H1 (cell line): Measurements from ENCODE around the gene SLC1A7. TPM values are rescaled to one million over a fixed set of nuclear protein-coding genes. Genes with fewer than 3 reads are reported as not detected.

Experiments used
- CHD1 ChIP-seq: IDR thresholded peaks from 2 replicates; pipeline ENCODE4 v1.6.1; 2012; ENCODE audit warnings: low read depth, low read length, improper control_type of control experiment
- HDAC6 ChIP-seq: IDR thresholded peaks from one replicate; pipeline ENCODE4 v1.7.1; 2012; ENCODE audit warnings: low read depth, mild to moderate bottlenecking, inconsistent platforms, low read length, moderate library complexity
- KDM4A ChIP-seq: IDR thresholded peaks from one replicate; pipeline ENCODE4 v1.7.1; 2012; ENCODE audit warnings: low read depth, mild to moderate bottlenecking, moderate library complexity, low read length, inconsistent platforms; ENCODE audit not compliant: severe bottlenecking
- NANOG ChIP-seq: IDR thresholded peaks from 2 replicates; pipeline ENCODE4 v1.6.1; 2011; ENCODE audit warnings: low read length, low read depth, mild to moderate bottlenecking, inconsistent platforms; ENCODE audit not compliant: insufficient read depth, poor library complexity, severe bottlenecking
- SAP30 ChIP-seq: fragments of 300-600 bp; sonication (generic); IDR thresholded peaks from 2 replicates; pipeline ENCODE4 v1.7.1; 2012; ENCODE audit warnings: low read length, moderate library complexity, mild to moderate bottlenecking, inconsistent platforms; ENCODE audit not compliant: insufficient read depth, insufficient replicate concordance
- SP1 ChIP-seq: IDR thresholded peaks from 2 replicates; pipeline ENCODE4 v1.6.1; 2011; ENCODE audit warnings: low read depth, low read length
- SRF ChIP-seq: IDR thresholded peaks from 2 replicates; pipeline ENCODE4 v1.6.1; 2011; ENCODE audit warnings: mild to moderate bottlenecking, low read depth, low read length, moderate library complexity
- SUZ12 ChIP-seq: fragments of 200-600 bp; sonication (generic); IDR thresholded peaks from 2 replicates; pipeline ENCODE4 v1.6.1; 2012; ENCODE audit warnings: mild to moderate bottlenecking, inconsistent platforms, low read length, moderate library complexity, mixed read lengths
- TAF1 ChIP-seq: IDR thresholded peaks from 2 replicates; pipeline ENCODE4 v1.6.1; 2011; ENCODE audit warnings: mild to moderate bottlenecking, low read depth, low read length
- polyA plus RNA-seq, 7 experiments: library from polyadenylated mRNA; depleted of rRNA in 3 of 7; stranded (reverse) in 5 of 7; unstranded in 2 of 7; fragments of >200 nt in 5 of 7; fragments of 200-250 nt in 2 of 7; gene quantifications; 1 replicate in 5 of 7; 2 replicates in 1 of 7; 4 replicates in 1 of 7; pipeline versions ENCODE4 v1.2.1 to v1.2.3, GENCODE V29; 2011 to 2013; ENCODE audit warnings: missing spikeins in 2 of 7, mixed read lengths in 2 of 7
- total RNA-seq: library from RNA; stranded (reverse); fragmentation: NEBNext Ultra II Directional; extraction: Animal tissue kit (Norgen Biotek cat#: 25700); gene quantifications from 2 replicates; pipeline ENCODE4 v1.2.1, GENCODE V29; 2021
- TF ChIP-seq, protein P1 (sequence below): fragments of 300-600 bp; sonication (generic); IDR thresholded peaks from 2 replicates; pipeline ENCODE4 v1.7.1; 2012; ENCODE audit warnings: low read length, moderate library complexity, mild to moderate bottlenecking, inconsistent platforms; ENCODE audit not compliant: insufficient replicate concordance

SLC1A7 gene
- total and polyA plus RNA-seq, 2 of the 8 experiments (the other 6 are each of a cell fraction or from before 2014, with no cell fraction given), result not detected

DNA sequence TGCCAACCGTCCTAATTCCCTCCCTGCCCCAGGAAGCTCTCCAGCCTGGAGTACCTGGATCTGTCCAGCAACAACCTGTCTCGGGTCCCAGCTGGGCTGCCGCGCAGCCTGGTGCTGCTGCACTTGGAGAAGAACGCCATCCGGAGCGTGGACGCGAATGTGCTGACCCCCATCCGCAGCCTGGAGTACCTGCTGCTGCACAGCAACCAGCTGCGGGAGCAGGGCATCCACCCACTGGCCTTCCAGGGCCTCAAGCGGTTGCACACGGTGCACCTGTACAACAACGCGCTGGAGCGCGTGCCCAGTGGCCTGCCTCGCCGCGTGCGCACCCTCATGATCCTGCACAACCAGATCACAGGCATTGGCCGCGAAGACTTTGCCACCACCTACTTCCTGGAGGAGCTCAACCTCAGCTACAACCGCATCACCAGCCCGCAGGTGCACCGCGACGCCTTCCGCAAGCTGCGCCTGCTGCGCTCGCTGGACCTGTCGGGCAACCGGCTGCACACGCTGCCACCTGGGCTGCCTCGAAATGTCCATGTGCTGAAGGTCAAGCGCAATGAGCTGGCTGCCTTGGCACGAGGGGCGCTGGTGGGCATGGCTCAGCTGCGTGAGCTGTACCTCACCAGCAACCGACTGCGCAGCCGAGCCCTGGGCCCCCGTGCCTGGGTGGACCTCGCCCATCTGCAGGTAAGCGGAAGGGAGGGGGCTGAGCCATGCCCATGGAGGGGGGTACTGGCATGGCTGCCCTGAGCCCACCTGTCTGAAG is 63.9 kb downstream of the SLC1A7 start (continued):
- TF ChIP-seq, protein P1, sequence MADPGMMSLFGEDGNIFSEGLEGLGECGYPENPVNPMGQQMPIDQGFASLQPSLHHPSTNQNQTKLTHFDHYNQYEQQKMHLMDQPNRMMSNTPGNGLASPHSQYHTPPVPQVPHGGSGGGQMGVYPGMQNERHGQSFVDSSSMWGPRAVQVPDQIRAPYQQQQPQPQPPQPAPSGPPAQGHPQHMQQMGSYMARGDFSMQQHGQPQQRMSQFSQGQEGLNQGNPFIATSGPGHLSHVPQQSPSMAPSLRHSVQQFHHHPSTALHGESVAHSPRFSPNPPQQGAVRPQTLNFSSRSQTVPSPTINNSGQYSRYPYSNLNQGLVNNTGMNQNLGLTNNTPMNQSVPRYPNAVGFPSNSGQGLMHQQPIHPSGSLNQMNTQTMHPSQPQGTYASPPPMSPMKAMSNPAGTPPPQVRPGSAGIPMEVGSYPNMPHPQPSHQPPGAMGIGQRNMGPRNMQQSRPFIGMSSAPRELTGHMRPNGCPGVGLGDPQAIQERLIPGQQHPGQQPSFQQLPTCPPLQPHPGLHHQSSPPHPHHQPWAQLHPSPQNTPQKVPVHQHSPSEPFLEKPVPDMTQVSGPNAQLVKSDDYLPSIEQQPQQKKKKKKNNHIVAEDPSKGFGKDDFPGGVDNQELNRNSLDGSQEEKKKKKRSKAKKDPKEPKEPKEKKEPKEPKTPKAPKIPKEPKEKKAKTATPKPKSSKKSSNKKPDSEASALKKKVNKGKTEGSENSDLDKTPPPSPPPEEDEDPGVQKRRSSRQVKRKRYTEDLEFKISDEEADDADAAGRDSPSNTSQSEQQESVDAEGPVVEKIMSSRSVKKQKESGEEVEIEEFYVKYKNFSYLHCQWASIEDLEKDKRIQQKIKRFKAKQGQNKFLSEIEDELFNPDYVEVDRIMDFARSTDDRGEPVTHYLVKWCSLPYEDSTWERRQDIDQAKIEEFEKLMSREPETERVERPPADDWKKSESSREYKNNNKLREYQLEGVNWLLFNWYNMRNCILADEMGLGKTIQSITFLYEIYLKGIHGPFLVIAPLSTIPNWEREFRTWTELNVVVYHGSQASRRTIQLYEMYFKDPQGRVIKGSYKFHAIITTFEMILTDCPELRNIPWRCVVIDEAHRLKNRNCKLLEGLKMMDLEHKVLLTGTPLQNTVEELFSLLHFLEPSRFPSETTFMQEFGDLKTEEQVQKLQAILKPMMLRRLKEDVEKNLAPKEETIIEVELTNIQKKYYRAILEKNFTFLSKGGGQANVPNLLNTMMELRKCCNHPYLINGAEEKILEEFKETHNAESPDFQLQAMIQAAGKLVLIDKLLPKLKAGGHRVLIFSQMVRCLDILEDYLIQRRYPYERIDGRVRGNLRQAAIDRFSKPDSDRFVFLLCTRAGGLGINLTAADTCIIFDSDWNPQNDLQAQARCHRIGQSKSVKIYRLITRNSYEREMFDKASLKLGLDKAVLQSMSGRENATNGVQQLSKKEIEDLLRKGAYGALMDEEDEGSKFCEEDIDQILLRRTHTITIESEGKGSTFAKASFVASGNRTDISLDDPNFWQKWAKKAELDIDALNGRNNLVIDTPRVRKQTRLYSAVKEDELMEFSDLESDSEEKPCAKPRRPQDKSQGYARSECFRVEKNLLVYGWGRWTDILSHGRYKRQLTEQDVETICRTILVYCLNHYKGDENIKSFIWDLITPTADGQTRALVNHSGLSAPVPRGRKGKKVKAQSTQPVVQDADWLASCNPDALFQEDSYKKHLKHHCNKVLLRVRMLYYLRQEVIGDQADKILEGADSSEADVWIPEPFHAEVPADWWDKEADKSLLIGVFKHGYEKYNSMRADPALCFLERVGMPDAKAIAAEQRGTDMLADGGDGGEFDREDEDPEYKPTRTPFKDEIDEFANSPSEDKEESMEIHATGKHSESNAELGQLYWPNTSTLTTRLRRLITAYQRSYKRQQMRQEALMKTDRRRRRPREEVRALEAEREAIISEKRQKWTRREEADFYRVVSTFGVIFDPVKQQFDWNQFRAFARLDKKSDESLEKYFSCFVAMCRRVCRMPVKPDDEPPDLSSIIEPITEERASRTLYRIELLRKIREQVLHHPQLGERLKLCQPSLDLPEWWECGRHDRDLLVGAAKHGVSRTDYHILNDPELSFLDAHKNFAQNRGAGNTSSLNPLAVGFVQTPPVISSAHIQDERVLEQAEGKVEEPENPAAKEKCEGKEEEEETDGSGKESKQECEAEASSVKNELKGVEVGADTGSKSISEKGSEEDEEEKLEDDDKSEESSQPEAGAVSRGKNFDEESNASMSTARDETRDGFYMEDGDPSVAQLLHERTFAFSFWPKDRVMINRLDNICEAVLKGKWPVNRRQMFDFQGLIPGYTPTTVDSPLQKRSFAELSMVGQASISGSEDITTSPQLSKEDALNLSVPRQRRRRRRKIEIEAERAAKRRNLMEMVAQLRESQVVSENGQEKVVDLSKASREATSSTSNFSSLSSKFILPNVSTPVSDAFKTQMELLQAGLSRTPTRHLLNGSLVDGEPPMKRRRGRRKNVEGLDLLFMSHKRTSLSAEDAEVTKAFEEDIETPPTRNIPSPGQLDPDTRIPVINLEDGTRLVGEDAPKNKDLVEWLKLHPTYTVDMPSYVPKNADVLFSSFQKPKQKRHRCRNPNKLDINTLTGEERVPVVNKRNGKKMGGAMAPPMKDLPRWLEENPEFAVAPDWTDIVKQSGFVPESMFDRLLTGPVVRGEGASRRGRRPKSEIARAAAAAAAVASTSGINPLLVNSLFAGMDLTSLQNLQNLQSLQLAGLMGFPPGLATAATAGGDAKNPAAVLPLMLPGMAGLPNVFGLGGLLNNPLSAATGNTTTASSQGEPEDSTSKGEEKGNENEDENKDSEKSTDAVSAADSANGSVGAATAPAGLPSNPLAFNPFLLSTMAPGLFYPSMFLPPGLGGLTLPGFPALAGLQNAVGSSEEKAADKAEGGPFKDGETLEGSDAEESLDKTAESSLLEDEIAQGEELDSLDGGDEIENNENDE, result no peak
- TF ChIP-seq HDAC6, result no peak
- TF ChIP-seq SP1, result no peak
- no peak for TF ChIP-seq KDM4A
- TF ChIP-seq TAF1, result no peak
- TF ChIP-seq SRF, result no peak
- TF ChIP-seq CHD1, result no peak
- TF ChIP-seq NANOG, result no peak
- TF ChIP-seq SAP30, result no peak
- TF ChIP-seq SUZ12, result no peak
